ENCODE data around the gene USP17L19.
"Not testable (repeated sequence)": the region's sequence is repeated elsewhere in the genome, so short reads cannot be mapped to it uniquely, and the experiment has no call there.

GRCh38 chr4:9262572-9262971 lies 9.4 kb downstream of the USP17L19 start, which contains the start of gene USP17L21:
- not testable (repeated sequence) for TF ChIP-seq CTCF (IDR thresholded peaks at IDR 0.05); SIN3A (IDR thresholded peaks at IDR 0.05; ENCODE audit: borderline replicate concordance, insufficient read depth, low read depth, low read length); POLR2AphosphoS5 (IDR thresholded peaks at IDR 0.05; ENCODE audit: low read depth, low read length)
